SHP77 (cell line): Measurements from ENCODE around the gene RNF224.
A peak's percentile ranks its signal among the peaks of the same experiment; 100 is the strongest.
"Not testable (repeated sequence)": the region's sequence is repeated elsewhere in the genome, so short reads cannot be mapped to it uniquely, and the experiment has no call there.

Experiments
- DNase-seq, 2 experiments: peaks; one replicate each; lab custom pipeline; 2025; lab: John Stamatoyannopoulos, UW

RNF224 gene

GRCh38 chr9:137228506-137228967 lies 1.2 kb downstream of the RNF224 start:
- DNase-seq, result no peak

GRCh38 chr9:137228968-137229896 lies 1.9 kb downstream of the RNF224 start:
- no peak for DNase-seq

DNA sequence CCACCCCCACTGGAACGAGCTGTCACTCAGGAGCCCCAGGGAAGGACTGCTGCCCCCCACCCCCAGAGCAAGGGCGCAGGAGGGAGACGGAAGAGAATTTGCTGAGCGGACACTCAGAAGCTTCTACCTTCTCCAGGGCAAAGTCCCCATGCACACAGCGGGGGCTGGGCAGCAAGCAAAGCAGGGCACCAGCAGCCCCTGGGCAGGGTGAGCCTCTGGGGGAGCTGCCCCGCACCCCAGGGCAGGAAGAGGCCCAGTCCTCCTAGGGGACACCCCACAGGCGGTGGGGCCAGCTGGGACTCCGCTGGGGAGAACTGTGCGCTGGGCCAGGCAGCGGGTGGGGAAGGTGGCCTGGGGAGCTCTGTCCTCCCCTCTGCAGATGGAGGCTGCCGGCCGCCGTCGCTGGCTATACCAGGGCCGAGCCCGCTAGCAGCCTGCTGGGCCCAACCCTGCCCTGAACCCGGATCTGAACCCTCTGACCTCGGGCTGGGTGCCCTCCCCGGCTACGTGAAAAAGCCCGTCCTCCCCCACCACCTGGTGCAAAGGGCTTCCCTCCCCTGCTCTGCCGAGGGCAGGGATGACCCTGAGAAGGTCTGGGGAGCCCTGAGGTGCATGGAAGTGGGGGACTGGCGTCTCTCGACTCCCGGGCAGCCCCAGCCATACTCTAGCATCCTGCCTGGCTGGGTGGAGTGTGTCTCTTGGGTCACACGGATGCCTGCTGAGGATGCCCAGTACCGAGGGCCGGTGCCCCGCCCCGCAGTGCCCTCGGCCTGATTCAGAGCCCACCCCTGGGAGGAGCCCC lies 2.8 kb downstream of the RNF224 start:
- DNase-seq, result no peak

DNA sequence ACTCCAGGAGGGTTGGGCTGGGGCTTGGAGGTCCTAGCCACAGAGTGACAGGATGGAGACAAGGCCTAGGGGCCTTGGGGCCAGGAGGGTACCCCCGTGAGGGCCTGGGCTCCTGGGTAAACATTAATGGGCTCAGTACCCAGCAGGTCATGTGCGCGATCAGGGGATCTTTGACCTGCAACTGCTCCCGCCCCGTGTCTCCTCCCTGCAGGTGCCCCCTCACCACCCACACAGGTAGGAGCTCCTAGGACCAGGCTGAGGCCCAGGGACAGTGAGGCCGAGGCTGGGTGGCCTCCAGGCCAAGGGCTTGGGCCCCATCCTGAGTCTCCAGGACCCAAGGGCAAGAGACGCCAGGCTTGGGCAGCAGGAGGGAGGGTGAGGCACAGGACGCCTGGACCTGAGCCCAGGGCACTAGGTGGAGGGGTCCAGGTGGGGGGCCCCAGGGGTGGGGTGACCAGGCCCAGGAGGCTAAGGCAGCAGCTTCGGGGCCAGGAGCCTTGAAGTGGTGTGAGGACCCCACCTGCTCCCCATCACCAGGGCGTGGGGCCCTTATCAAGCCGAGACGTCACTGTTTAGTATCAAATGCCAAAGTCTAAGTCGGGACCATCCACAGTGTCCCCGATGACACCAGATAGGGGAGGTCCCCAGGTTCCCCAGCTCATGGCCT lies 3.5 kb downstream of the RNF224 start, which contains the start of gene SLC34A3:
SLC34A3 (plus strand) TSS at position 197 of the 667 bp plus-strand sequence. CDS start 802 bp downstream, outside the sequence.
- no peak for DNase-seq

DNA sequence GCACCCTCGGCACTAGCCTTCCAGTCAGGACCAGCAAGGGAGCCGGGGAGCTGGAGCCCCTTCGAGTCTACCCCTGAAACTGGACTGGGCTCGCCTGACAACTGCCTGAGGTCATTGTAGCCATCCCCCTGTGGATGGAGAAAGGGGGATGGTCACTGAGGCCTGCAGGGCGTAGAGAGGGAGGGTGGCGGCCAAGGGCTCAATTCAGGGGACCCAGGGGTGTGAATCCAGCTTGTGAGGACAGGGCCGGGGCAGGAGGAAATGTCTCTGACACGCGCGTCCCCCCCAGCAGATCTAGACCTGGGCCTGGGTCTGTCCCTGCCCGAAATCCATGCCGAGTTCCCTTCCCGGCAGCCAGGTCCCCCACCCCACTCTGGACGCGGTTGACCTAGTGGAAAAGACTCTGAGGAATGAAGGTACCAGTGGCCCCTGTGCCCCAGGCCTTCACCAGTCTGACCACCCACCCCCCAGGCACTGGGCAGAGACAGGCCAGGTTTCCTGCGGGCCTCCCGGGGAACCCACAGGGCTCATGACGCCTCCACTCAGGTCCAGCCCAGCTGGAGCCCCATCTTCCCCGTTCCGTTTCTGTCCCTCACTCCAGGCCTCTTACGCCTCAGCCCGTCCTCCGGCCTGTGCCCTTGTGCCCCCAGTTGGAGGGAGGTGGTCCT lies 4.2 kb downstream of the RNF224 start:
- DNase-seq, result no peak

DNA sequence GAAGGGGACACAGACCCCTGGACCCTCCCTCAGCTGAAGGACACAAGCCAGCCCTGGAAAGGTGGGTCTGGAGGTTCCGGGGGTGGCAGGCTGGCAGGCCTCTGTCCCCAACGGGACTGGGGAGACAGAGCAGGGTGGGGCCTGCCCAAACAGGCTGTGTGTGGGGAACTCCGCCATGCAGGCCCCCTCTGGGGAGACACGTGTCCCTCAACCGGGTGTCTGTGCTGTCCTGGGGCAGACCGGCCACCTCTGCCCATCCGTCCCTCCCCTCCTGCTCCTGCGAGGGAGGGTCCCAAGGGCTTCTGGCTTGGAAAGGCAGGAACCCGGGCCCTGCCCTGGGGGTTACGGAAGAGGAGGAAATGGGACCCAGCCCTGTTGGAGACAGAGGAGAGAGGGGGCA lies 4.8 kb downstream of the RNF224 start:
- no peak for DNase-seq

- DNase-seq, result no peak
Observed at GRCh38 chr9:137232510-137232909, 5.2 kb downstream of the RNF224 start.

DNA sequence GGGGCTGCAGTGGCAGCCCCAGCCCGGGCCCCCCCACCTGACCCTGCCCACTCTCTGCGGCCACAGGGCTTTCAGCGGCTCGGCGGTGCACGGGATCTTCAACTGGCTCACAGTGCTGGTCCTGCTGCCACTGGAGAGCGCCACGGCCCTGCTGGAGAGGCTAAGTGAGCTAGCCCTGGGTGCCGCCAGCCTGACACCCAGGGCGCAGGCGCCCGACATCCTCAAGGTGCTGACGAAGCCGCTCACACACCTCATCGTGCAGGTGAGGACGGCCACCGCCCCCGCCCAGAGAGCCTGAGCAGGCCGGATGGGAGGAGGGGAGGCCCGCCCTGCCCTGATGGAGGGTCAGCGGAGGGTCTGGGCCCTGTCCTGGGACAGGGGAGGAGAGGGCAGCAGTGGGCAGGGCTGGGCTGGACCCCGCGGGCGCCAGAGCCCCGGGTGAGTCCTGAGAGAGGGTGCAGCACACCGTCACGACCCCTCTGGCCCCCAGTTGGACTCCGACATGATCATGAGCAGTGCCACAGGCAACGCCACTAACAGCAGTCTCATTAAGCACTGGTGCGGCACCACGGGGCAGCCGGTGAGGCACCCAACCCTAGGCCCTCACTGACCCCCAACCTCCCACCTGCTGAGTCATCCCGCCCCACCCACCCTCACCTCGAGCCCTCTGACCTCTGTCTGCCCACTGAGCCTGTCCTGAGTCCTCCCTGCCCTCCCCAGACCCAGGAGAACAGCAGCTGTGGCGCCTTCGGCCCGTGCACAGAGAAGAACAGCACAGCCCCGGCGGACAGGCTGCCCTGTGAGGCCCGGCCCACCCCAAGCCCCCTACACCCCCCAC lies 6.1 kb downstream of the RNF224 start:
- DNase-seq, result peak in 1 of 2 experiments; percentile 41

DNA sequence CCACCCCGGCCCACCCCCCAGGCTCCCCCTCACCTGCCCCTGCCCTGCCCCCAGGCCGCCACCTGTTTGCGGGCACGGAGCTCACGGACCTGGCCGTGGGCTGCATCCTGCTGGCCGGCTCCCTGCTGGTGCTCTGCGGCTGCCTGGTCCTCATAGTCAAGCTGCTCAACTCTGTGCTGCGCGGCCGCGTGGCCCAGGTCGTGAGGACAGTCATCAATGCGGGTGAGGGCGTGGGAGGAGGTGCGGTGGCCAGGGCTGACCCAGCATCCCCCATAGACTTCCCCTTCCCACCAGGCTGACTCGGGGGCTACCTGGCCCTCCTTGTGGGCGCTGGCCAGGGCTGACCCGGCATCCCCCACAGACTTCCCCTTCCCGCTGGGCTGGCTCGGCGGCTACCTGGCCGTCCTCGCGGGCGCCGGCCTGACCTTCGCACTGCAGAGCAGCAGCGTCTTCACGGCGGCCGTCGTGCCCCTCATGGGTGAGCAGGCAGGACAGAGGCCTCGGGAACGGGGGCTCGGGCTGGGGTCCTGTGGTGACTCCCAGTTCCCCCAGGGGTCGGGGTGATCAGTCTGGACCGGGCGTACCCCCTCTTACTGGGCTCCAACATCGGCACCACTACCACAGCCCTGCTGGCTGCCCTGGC lies 6.9 kb downstream of the RNF224 start:
- DNase-seq, result no peak

- DNase-seq, result no peak
Observed at GRCh38 chr9:137234758-137235423, 7.6 kb downstream of the RNF224 start.

- no peak for DNase-seq
Observed at GRCh38 chr9:137235424-137236237, 8.3 kb downstream of the RNF224 start.

DNA sequence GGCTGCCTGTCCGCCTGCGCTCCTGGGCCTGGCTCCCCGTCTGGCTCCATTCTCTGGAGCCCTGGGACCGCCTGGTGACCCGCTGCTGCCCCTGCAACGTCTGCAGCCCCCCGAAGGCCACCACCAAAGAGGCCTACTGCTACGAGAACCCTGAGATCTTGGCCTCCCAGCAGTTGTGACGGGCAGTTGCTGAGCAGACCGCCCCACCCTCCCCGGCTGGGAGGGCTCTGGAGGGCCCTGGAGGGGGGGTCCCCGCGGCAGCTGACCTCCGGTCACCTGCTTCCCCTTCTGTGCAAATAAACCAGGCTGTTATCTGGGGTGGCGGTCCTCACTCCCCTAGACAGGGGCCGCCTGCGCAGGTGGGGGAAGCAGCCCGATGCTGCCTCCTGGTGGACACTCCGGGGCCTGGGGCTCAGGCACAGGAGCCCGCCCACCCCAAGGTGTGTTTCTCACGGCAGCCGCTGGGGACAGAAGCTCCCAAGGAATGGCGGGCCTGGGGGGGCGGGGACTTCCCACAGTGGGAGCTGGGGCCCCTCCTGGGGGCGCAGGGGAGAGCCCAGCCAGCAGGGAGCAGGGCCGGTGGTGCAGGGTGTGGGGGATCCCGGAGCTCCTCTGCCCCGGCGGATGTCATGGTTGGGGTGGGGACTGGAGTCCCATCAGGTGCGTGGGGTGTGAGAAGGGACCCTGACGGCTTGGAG lies 9.1 kb downstream of the RNF224 start:
- peak; percentile 74 to 84 for DNase-seq

DNA sequence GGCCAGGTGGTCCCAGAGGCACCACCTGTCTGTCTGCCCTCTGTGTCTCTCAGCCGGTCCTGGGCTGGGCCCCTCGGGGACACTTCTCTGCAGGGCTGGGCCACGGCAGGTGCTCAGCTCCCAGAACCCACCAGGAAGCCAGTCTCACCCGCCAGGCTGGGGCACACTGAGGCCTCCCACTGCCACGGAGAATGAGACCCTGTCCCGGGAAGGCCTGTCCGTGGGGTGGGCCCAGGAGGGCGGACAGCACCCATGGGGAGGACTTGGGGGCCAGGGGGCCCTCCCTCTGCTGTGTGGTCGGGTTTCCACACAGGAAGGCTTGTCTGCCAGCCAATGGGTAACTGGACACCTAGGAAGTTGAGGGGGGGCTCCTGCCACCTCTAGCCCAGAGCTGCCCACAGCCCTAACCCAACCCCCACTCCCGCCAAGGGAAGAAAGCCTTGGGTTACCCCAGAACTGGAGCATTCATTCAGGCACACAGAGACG lies 9.7 kb downstream of the RNF224 start:
- no peak for DNase-seq

GRCh38 chr9:137237759-137238726 lies 10.7 kb downstream of the RNF224 start:
- peak; percentile 87 to 88 for DNase-seq

GRCh38 chr9:137239541-137240200 lies 12.4 kb downstream of the RNF224 start:
- DNase-seq, result not testable (repeated sequence)

DNA sequence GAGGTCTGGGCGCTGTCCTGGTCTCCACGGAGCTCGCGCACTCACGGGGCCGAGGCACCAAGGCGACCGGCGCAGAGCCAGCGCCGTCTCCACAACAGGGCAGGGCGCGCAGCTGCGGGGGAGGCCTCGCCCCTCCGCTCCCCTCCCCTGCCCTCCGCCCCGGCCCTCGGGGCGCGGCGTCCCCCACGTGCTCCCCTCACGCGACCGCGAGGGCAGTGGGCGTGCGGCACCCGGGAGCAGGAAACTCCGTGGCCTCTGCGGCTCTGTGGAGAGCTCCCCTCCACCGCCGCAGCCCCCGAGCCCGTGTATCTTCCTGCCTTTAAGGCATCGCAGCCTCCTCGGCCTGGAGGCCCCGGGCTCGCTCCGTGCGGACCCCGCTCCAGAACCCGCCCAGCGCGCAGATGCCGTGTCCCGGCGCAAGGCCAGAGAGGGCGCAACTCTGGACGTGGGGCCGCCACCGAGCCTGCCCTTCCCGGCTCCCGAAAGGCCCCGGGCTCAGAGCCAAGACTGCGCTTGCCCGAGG lies 13.1 kb downstream of the RNF224 start:
- DNase-seq, result peak in 1 of 2 experiments; percentile 65
